HG03439 (cell line): ENCODE data around the gene YTHDF2.
"Not testable (repeated sequence)": the region's sequence is repeated elsewhere in the genome, so short reads cannot be mapped to it uniquely, and the experiment has no call there.

ENCODE experiments used
- ATAC-seq: cut with Tn5 transposase; IDR thresholded peaks from one replicate; pipeline ENCODE4 v1.9.1; 2021; ENCODE audit warnings: mild to moderate bottlenecking, moderate library complexity; ENCODE audit not compliant: unreplicated experiment

Gene YTHDF2

DNA sequence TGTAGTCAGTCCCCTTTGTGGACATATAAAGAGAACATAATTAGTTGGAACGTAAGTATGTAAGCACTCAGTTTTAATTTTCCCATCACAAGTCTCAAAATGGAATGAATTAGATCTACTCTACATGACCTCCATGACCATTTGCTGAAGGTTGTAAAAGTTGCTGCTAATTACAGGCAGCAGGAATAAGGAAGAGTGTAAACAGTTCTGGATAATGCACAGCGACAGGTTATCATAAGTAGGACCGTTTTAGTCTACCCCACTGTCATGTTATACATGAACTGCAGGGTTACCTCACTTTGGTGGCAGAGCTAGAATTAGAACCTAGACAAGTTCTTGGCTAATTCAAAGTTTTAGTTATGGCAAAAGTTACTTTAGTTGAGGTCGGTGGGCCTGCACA lies 21.7 kb downstream of the YTHDF2 start:
- no peak for ATAC-seq

DNA sequence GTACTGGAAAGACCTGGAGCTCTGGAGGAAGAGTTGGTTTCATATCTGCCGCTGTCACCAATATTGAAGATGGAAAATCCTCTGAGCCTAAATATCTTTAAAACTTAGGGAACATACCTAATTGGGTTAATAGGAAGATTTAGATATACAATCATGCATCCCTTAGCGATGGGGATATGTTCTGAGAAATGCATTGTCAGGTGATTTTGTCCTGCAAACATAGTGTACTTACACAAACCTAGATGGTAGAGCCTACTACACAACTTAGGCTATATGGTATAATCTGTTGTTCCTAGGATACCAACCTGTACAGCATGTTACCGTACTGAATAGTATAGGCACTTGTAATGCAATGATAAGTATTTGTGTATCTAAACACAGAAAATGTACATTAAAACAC lies 22.5 kb downstream of the YTHDF2 start:
- no peak for ATAC-seq

DNA sequence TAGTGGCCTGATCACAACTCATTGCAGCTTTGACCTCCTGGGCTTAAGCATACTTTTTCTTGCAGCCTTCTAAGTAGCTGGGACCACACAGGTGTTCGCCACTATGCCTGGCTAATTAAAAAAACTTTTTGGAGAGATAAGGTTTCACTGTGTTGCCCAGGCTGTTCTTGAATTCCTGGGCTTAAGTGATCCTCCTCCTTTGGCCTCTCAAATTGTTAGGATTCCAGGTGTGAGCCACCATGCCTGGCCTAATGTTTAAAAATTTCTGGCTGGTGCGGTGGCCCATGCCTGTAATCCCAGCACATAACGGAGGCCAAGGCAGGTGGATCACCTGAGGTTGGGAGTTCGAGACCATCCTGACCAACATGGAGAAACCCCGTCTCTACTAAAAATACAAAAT lies 24.4 kb downstream of the YTHDF2 start:
- ATAC-seq, result no peak

DNA sequence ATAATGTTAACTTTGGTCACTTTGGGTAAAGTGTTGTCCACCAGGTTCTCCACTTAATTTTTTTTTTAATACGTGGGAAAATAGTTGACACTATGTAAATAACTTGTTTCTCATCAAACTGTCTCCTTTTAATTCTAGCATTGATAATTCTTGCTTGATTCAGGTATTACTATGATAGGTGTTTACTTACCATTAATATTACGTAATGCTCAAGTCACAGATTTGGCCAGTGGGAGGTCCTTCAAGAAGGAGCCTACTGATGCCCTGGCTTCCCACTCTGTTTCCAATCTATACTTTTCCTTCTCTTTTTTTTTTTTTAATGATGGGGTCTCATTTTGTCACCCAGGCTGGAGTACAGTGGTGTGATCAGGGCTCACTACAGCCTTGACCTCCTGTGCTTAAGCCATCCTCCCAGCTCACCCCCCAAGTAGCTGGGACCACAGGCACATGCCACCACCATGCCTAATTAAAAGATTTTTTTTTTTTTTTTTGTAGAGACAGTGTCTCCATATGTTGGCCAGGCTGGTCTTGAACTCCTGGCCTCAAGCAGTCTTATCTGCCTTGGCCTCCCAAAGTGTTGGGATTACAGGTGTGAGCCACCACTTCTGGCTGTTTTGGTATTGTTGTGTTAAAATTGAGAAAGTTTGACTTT lies 29.9 kb downstream of the YTHDF2 start:
- ATAC-seq, result no peak

DNA sequence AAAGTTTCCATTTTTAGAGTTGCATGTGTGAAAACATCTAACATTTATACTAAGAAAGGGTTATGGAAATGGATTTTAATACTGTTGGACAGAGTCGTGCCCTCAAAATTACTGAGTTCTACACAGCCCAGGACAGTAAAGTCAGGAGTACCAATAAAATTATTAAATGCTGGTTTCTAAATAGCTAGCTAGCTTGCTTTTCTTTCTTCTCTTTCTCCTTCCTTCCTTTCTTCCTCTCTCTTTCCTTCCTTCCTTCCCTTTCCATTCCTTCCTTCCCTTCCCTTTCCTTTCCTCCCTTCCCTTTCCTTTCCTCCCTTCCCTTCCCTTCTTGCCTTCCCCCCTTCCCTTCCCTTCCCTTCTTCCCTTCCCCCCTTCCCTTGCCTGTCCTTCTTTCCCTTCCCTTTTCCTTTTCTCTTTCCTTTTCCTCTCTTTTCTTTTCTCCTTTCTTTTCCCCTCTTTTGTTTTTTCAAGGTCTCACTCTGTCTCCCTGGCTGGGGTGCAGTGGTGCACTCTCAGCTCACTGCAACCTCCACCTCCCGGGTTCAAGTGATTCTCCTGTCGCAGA lies 33.9 kb downstream of the YTHDF2 start:
- no peak for ATAC-seq

DNA sequence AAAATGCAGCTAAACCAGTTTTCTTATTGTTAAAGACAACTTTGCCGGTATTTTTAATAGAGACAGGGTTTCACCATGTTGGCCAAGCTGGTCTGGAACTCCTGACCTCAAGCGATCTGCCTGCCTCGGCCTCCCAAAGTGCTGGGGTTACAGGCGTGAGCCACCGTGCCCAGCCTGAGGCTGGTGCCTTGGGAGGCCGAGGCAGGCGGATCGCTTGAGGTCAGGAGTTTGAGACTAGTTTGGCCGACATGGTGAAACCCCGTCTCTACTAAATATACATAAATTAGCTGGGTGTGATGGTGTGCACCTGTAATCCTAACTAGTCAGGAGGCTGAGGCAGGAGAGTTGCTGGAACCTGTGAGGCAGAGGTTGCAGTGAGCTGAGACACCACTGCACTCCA lies 35.2 kb downstream of the YTHDF2 start:
- ATAC-seq, result not testable (repeated sequence)

DNA sequence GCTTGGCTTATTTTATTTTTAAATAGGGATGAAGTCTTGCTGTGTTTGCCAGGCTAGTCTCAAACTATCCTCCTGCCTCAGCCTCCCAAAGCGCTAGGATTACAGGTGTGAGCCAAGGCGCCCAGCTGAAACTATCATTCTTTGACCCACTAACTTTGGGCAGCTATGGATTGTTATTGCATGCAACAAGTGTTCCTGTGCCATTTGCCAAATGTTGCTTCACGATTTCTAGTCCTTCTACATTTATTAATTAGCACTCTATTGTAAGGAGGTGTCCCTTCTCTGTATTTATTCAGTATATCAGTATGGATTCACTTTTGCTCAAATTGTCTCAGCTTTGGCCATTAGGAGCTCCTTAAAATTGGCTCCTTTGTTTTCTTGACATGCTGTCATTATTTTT lies 36.4 kb downstream of the YTHDF2 start:
- ATAC-seq, result no peak

DNA sequence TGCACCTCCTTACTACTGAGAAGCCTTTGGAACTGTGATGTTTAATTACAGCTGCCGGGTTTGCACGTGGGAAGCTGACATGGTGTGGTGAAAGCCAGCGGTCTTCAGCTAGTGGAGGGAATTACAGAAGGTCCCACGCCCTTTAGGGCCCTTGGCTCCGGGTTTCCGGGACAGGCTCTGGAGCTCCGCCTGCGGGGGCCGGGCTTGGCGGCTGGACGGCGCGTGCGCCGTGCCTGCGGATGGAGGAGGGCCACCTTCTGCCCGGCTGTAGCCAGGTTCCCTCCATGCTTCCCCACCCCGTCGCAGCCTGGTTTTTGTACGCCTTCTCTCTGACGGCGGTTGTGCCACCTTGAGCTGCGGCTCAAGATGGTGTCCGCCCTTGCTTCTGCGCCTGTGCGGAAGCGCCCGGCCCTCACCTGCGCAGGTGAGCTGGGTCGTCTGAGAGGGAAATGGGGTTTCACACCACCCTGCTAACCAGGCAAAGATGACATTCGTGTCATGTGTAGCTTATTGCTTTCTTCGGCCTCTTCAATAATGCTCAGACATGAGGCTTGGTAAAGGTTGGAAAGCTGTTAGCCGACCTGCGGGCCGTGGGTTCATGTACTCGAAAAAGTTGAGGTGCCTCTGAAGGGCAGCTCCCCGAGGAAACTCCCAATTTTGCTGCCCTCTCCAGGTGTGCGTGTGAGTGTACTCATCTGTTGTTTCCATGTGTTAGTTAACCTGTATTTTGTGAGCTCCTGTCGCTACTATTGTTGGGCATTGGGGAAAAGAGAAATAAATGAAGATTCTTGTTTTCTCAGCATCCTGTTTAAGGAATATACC lies 38.6 kb downstream of the YTHDF2 start:
- no peak for ATAC-seq

DNA sequence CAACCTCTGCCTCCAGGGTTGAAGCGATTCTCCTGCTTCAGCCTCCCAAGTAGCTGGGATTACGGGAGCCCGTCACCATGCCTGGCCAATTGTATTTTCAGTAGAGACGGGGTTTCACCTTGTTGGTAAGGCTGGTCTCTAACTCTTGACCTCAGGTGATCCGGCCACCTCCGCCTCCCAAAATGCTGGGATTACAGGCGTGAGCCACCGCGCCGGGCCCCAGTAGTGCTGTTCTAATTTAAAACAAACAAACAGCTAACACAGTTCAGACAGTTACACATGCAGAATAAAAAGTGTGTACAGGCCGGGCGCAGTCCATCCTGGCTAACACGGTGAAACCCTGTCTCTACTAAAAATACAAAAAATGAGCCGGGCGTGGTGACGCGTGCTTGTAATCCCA lies 39.6 kb downstream of the YTHDF2 start:
- ATAC-seq, result no peak

DNA sequence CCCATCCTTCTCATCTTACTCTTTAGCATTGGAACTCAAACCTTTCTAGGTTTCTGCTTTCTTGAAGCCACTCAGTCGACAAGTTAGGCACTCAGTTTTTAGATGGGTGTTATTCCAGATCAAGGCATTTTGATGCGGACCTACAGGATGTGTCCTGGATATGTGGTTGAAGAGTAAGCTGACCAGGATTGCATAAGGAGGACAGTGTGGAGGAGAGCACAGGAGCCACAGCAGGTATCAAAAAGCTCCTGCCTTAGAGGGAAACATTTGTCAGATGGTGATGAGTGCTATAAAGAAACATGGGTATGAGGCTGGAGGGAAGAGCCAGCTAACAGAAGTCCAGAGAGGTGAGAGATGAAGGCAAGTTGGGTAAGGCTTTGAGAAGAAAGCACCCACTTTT lies 41.3 kb downstream of the YTHDF2 start:
- no peak for ATAC-seq

DNA sequence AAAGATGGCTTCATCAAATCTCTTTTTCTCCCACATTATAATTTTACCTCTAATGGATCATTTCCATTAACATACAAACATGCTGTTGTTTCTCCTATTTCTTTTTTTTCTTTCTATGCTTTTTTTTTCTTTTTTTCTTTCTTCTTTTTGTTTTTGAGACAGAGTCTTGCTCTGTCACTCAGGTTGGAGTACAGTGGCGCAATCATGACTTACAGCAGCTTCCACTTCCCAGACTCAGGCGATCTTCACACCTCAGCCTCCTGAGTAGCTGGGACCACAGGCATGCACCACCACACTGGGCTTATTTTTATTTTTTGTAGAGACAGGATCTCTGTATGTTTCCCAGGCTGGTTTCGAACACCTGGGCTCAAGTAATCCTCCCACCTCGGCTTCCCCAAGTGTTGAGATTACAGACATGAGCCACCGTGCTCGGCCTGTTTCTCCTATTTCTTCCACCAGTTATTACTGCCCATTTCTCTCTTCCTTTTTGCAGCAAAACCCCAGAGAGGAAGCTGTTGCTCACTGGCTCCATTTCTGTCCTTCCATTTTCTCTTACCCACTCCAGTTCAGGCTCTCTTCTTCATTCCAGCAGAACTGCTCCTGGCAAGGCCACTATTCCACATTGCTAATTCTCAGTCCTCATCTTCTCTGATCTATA lies 43.1 kb downstream of the YTHDF2 start:
- no peak for ATAC-seq

DNA sequence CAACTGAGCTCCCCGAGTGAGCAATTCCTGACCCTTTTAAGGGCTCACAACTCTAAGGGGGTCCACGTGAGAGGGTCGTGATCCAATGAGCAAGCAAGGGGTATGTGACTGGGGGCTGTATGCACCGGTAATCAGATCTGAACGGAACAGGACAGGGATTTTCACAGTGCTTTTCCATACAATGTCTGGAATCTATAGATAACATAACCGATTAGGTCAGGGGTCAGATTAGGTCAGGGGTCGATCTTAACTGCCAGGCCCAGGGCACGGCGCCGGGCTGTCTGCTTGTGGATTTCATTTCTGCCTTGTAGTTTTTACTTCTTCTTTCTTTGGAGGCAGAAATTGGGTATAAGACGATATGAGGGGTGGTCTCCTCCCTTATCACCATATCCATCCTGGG lies 44.6 kb downstream of the YTHDF2 start:
- ATAC-seq, result no peak

DNA sequence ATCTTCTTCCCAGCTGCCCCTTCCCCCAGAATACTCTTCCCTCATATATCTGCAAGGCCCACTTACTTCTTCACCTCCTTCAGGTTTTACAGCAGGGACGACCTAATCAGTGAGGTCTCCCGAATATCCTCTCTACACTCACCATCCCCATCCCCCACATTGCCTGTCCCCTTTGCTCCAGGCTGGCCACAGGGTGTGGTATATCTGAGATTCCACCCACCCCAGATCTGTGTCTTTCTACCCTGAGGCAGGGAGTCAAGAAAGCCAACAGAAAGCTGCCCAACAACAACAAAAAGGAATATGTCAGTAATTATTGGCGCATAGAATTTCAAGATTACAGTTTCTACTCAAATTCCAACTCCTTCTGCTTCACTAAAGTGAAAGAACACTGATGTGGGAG lies 45.3 kb downstream of the YTHDF2 start:
- no peak for ATAC-seq

DNA sequence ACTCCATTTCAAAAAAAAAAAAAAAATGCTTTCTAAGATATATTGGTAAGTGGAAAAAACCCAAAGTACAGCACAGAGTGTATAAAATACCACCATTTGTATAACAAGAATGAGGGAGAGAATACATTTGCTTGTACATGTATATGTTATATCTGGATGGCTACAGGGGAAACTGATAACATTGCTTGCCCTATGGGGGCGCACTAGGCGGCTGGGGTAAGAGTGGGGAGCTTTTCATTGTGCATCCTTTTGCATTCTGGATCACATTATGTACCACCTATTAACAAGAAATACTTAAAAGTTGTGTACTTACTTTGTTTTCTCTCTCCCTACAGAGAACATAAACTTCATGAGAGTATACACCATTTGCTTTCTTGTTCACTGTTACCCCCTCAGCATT lies 46.6 kb downstream of the YTHDF2 start:
- no peak for ATAC-seq

DNA sequence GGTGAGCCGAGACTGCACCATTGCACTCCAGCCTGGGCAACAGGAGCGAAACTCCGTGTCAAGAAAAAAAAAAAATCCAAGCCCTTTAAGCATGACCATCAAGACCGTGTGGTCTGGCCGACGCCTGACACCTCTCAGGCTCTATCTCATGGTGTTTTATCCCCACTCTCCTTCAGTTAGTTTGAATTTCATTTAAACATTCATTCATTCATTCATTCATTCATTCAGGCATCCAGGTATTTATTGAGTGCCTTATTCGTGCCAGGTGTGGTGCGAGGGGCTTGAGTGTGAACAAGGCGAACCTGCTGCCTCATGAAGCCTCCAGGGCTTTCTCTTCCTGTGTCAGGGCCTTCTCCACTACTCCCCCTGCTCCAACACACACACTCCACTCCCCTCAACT lies 52.7 kb downstream of the YTHDF2 start:
- ATAC-seq, result no peak

DNA sequence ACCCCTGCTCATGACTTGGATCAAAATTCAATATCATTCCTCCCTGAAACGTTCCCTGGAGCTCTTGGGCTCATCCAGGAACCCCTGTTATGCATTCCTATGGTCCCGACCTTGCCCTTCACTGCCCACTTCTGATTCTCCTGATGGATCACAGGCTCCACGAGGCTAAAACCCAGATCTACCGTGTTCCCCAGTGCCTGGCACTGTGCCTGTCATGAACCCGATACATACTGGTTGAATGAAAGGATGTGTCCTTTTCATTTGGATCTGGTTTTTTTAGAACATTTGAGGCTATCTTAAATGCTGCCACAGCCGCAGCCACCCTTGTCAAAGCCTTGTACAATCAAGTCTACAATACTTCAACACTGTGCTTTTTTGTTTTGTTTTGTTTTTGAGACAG lies 53.1 kb downstream of the YTHDF2 start:
- ATAC-seq, result no peak

DNA sequence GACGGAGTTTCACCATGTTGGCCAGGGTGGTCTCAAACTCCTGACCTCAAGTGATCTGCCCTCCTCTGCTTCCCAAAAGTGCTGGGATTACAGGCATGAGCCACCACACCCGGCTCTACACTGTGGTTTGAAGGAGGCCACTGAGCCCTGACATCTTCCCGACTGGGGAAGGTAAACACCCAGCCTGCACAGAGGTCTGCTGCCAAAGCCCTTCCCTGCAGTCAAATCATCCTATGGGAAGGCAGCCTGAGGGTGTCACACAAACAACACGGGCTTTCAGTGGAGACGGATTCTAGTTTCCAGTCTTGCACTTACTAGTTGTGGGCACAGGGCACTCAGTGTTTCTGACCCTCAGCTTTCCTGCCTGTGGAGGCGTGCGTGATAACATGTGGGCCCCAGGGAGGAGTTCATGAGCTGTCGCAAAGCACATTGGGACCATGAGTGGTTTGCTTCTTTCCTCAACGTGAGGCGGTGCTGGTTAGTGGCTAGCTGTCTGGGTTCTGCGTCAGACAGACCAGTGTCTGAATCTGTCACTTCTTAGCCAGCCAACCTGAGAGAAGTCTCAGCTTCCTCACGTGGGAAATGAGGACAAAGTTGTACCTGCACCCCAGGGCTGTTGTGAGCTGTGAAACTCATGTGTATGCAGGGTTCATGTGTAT lies 53.8 kb downstream of the YTHDF2 start:
- ATAC-seq, result no peak

DNA sequence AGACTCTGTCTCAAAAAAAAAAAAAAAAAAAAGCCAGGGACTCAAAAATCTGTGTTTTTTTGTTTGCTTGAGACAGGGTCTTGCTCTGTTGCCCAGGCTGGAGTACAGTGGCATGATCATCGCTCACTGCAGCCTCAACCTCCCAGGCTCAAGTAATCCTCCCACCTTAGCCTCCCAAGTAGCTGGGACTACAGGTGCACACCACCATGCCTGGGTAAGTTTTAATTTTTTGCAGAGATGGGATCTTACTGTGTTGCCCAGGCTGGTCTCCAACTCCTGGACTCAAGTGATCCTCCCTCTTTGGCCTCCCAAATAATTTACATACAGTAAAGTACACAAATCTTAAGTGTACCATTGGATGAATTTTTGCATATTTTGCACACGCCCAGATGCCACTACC lies 55.2 kb downstream of the YTHDF2 start:
- ATAC-seq, result not testable (repeated sequence)

DNA sequence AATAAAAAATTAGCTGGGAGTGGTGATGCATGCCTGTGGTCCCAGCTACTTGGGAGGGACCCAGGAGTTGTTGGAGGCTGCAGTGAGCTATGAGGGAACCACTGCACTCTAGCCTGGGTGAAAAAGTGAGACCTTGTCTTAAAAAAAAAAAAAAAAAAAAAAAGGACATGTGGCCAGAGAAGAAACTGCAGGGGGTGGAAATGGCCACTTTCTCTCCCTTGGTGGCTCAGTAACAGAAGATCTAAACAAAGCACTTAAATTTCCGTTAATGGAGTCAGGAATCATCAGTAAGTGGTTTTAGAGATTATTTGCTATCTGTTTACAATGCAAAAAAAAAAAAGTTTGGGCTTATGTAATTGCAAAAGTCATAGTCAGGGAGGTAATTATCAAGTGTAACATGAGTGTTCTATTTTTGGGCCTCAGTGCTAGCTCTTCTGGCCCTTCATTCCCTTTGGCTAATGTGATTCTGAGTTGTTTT lies 55.9 kb downstream of the YTHDF2 start:
- ATAC-seq, result no peak

DNA sequence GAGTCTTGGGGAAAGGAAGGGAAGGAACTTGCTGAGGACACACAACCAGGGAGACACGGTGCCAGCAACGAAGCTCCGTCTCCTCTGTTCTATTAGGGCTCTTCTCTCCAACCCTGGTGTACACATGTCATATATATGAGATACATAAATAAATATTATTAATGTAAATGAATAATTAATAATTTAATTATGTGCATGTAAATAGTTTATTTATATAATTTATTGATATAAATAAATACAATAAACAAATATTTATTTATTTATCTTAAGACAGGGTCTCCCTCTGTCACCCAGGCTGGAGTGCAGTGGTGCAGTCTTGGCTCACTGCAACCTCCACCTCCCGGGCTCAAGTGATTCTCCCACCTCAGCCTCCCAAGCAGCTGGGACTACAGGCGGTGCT lies 57.8 kb downstream of the YTHDF2 start:
- ATAC-seq, result not testable (repeated sequence)
